Panc1 (cell line): ENCODE measurements around the gene ZNF775.
"Not testable (repeated sequence)": the region's sequence is repeated elsewhere in the genome, so short reads cannot be mapped to it uniquely, and the experiment has no call there.

ENCODE experiments used
- POLR2AphosphoS5 ChIP-seq: IDR thresholded peaks from 2 replicates; pipeline ENCODE4 v1.6.1; 2012; ENCODE audit warnings: mild to moderate bottlenecking, low read depth, low read length, moderate library complexity
- REST ChIP-seq, 2 experiments: IDR thresholded peaks; 2 replicates each; pipeline ENCODE4 v1.6.1; 2011 to 2012; ENCODE audit warnings: low read depth in 2 of 2, control low read depth in 1 of 2, low read length in 1 of 2, mild to moderate bottlenecking in 1 of 2, moderate library complexity in 1 of 2; ENCODE audit not compliant: insufficient read depth in 1 of 2
- SIN3A ChIP-seq: IDR thresholded peaks from 2 replicates; pipeline ENCODE4 v1.6.1; 2012; ENCODE audit warnings: low read depth, mild to moderate bottlenecking, low read length, moderate library complexity, borderline replicate concordance; ENCODE audit not compliant: insufficient read depth
- TCF7L2 ChIP-seq: IDR thresholded peaks from 2 replicates; pipeline ENCODE4 v1.6.1; 2011; ENCODE audit warnings: mild to moderate bottlenecking, low read depth, low read length, inconsistent platforms
- TF ChIP-seq, protein P1 (sequence below): fragments of 450-650 bp; IDR thresholded peaks from 2 replicates; pipeline ENCODE4 v1.5.1; 2017; ENCODE audit warnings: mild to moderate bottlenecking

- not testable (repeated sequence) for TF ChIP-seq SIN3A; TCF7L2; POLR2AphosphoS5; REST (IDR thresholded peaks at IDR 0.05; ENCODE audit: insufficient read depth in 1 of 2, low read depth in 2 of 2, low read length in 1 of 2)
- TF ChIP-seq, protein P1, sequence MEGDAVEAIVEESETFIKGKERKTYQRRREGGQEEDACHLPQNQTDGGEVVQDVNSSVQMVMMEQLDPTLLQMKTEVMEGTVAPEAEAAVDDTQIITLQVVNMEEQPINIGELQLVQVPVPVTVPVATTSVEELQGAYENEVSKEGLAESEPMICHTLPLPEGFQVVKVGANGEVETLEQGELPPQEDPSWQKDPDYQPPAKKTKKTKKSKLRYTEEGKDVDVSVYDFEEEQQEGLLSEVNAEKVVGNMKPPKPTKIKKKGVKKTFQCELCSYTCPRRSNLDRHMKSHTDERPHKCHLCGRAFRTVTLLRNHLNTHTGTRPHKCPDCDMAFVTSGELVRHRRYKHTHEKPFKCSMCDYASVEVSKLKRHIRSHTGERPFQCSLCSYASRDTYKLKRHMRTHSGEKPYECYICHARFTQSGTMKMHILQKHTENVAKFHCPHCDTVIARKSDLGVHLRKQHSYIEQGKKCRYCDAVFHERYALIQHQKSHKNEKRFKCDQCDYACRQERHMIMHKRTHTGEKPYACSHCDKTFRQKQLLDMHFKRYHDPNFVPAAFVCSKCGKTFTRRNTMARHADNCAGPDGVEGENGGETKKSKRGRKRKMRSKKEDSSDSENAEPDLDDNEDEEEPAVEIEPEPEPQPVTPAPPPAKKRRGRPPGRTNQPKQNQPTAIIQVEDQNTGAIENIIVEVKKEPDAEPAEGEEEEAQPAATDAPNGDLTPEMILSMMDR, result not testable (repeated sequence)
Measured at GRCh38 chr7:150385884-150386283, 6.8 kb downstream of the ZNF775 start.
